ENCODE data around the gene MGAT5.

The MGAT5 gene

DNA sequence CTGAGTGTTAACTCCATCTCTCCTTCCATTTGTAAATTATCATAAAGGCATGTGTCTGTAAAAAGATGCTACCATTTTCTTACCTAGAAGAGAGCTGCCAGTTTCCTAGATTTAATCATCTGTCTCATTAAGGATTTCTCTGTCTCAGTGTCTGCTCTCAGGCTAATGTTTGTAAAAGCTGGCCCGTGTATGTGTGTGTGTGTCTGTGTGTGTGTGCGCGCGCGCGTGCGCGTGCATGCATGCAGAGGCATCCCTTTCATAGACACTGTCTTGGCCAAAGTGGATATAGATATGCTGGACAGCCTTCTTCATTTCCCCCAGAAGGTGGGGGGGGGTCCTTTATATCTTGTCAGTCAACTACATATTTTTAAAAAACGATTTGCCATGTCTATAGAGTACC is 18.9 kb downstream of the MGAT5 start:
- TF ChIP-seq, protein P1, sequence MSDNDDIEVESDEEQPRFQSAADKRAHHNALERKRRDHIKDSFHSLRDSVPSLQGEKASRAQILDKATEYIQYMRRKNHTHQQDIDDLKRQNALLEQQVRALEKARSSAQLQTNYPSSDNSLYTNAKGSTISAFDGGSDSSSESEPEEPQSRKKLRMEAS (IDR thresholded peaks at IDR 0.05): no peak
- TF ChIP-seq YY1 (IDR thresholded peaks at IDR 0.05; ENCODE audit: low read depth): no peak
- no peak for TF ChIP-seq EGR1 (IDR thresholded peaks at IDR 0.05)
- no peak for TF ChIP-seq EP300 (IDR thresholded peaks at IDR 0.05; ENCODE audit: borderline replicate concordance)
- TF ChIP-seq, protein P2, sequence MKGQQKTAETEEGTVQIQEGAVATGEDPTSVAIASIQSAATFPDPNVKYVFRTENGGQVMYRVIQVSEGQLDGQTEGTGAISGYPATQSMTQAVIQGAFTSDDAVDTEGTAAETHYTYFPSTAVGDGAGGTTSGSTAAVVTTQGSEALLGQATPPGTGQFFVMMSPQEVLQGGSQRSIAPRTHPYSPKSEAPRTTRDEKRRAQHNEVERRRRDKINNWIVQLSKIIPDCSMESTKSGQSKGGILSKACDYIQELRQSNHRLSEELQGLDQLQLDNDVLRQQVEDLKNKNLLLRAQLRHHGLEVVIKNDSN (IDR thresholded peaks at IDR 0.05): no peak
- no peak for TF ChIP-seq NFIC (IDR thresholded peaks at IDR 0.05)
- no peak for TF ChIP-seq REST (IDR thresholded peaks at IDR 0.05; ENCODE audit: low read depth)
- no peak for TF ChIP-seq TCF12 (IDR thresholded peaks at IDR 0.05; ENCODE audit: low read depth)
- no peak for TF ChIP-seq TAF1 (IDR thresholded peaks at IDR 0.05; ENCODE audit: low read depth)
- no peak for TF ChIP-seq CREB1 (IDR thresholded peaks at IDR 0.05; ENCODE audit: low read depth)
- TF ChIP-seq ZBTB7A (IDR thresholded peaks at IDR 0.05; ENCODE audit: low read depth): no peak
- TF ChIP-seq TEAD4 (IDR thresholded peaks at IDR 0.05): no peak
- TF ChIP-seq RAD21 (IDR thresholded peaks at IDR 0.05; ENCODE audit: low read depth): no peak

GRCh38 chr2:134273256-134273983 is 19.5 kb downstream of the MGAT5 start:
- TF ChIP-seq CREB1 (IDR thresholded peaks at IDR 0.05; ENCODE audit: low read depth) (no peak), NFIC (IDR thresholded peaks at IDR 0.05) (no peak), YY1 (IDR thresholded peaks at IDR 0.05; ENCODE audit: low read depth) (no peak), TEAD4 (IDR thresholded peaks at IDR 0.05) (no peak), TAF1 (IDR thresholded peaks at IDR 0.05; ENCODE audit: low read depth) (no peak), FOXM1 (IDR thresholded peaks at IDR 0.05; ENCODE audit: borderline replicate concordance, low read depth) (no peak), RAD21 (IDR thresholded peaks at IDR 0.05; ENCODE audit: low read depth) (no peak), ZBTB7A (IDR thresholded peaks at IDR 0.05; ENCODE audit: low read depth) (no peak), EGR1 (IDR thresholded peaks at IDR 0.05) (no peak), CEBPB (IDR thresholded peaks at IDR 0.05) (no peak), EP300 (IDR thresholded peaks at IDR 0.05; ENCODE audit: borderline replicate concordance) (no peak), TCF12 (IDR thresholded peaks at IDR 0.05; ENCODE audit: low read depth) (no peak)
- TF ChIP-seq, protein P1 (IDR thresholded peaks at IDR 0.05): no peak
- TF ChIP-seq, protein P2 (IDR thresholded peaks at IDR 0.05): no peak

DNA sequence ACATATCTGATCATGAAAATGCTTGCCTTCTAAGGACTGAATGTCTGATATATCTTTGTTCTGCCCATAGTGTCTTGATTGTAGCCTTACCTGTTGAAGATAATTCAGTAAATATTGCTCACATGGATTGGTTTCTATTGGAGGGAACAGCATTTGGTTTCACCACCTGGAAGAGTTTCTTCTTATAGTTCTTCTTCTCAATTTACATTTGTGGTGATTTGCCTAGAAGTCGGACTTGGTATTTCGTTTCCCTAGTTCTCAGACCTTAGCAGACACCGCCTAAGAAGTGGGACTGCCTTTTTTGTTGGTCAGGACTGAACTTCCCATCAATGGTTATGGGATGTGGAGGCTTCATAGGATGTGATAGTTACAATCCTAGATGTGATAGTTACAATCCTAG is 20.2 kb downstream of the MGAT5 start:
- TF ChIP-seq EP300 (IDR thresholded peaks at IDR 0.05; ENCODE audit: borderline replicate concordance): no peak

GRCh38 chr2:134275058-134275862 is 21.4 kb downstream of the MGAT5 start:
- TF ChIP-seq, protein P2 (IDR thresholded peaks at IDR 0.05): no peak
- no peak for TF ChIP-seq TAF1 (IDR thresholded peaks at IDR 0.05; ENCODE audit: low read depth)

DNA sequence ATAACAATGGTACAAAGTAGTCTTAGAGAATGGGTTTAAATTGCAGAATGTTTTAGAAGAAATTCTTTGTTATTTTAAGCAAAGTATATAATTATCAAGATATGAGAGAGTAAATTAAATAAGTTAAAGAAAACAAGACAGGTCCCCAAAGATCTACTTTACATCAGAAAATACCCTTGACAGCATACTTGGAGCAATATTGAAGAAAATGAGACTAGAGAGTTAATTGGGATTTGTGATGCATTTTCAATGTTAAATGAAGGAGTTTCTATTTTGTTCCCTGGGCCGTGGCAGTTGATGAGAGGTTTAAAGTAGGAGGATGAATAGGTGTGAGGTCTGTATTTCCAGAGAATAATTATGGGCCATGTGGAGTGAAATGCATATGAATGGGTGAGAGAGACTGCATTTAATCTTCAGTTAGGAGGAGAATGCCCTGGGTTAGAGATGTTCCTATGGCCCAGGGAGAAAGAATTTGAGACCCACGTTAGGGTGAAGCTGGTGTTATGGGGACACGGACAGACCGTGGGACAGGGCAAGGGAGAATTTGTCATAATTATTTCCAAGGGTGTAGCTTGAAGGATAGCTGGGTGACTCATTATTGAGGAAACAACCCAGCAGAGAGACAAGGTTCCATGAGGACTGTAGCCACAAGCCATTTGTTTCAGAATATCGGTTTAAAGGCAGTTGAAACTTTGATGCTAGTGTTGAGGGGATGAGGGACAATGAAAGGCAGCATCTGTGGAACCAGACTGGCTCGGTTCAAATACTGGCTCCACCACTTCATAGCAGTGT is 22.7 kb downstream of the MGAT5 start:
- TF ChIP-seq YY1 (IDR thresholded peaks at IDR 0.05; ENCODE audit: low read depth) (no peak), NFIC (IDR thresholded peaks at IDR 0.05) (no peak), CREB1 (IDR thresholded peaks at IDR 0.05; ENCODE audit: low read depth) (no peak), REST (IDR thresholded peaks at IDR 0.05; ENCODE audit: low read depth) (no peak), EP300 (IDR thresholded peaks at IDR 0.05; ENCODE audit: borderline replicate concordance) (no peak), EGR1 (IDR thresholded peaks at IDR 0.05) (no peak), RAD21 (IDR thresholded peaks at IDR 0.05; ENCODE audit: low read depth) (no peak), TCF12 (IDR thresholded peaks at IDR 0.05; ENCODE audit: low read depth) (no peak)
- TF ChIP-seq, protein P2 (IDR thresholded peaks at IDR 0.05): no peak
